GOT3 (cell line): ENCODE results near the gene DBF4.
"Not testable (repeated sequence)": the region's sequence is repeated elsewhere in the genome, so short reads cannot be mapped to it uniquely, and the experiment has no call there.

ENCODE experiments used
- DNase-seq: peaks from one replicate; lab custom pipeline; 2025; ENCODE audit warnings: mixed read lengths; lab: John Stamatoyannopoulos, UW

The DBF4 gene

GRCh38 chr7:87876040-87876868 is at the start of gene DBF4, which contains the start of gene SLC25A40:
TSS of gene DBF4 (plus strand) at chr7:87876493. CDS start at chr7:87876733, 240 bp downstream.
TSS of gene SLC25A40 (minus strand) at chr7:87876360. CDS start at chr7:87858727, 17,633 bp downstream.
- peak; percentile 77 for DNase-seq

- not testable (repeated sequence) for DNase-seq
Observed at GRCh38 chr7:87828383-87828782, 47.9 kb upstream of the DBF4 start.

- DNase-seq = no peak
Observed at GRCh38 chr7:87831097-87831496, 45.2 kb upstream of the DBF4 start.

GRCh38 chr7:87833130-87833529 is 43.2 kb upstream of the DBF4 start:
- DNase-seq = no peak

- DNase-seq = no peak
Observed at GRCh38 chr7:87837597-87837996, 38.7 kb upstream of the DBF4 start.

- no peak for DNase-seq
Observed at GRCh38 chr7:87850836-87851593, 25.3 kb upstream of the DBF4 start.

- DNase-seq = no peak
Observed at GRCh38 chr7:87852306-87852705, 24.0 kb upstream of the DBF4 start.

GRCh38 chr7:87853237-87853864 is 22.9 kb upstream of the DBF4 start:
- no peak for DNase-seq

- DNase-seq = no peak
Observed at GRCh38 chr7:87858417-87859100, 17.7 kb upstream of the DBF4 start.

GRCh38 chr7:87866089-87866488 is 10.2 kb upstream of the DBF4 start:
- no peak for DNase-seq

GRCh38 chr7:87866533-87866932 is 9.8 kb upstream of the DBF4 start:
- DNase-seq = not testable (repeated sequence)

- no peak for DNase-seq
Observed at GRCh38 chr7:87870471-87870870, 5.8 kb upstream of the DBF4 start.

GRCh38 chr7:87872346-87872745 is 3.9 kb upstream of the DBF4 start:
- no peak for DNase-seq

- DNase-seq = not testable (repeated sequence)
Observed at GRCh38 chr7:87873328-87873727, 3.0 kb upstream of the DBF4 start.

GRCh38 chr7:87874066-87874465 is 2.2 kb upstream of the DBF4 start:
- no peak for DNase-seq

- DNase-seq = no peak
Observed at GRCh38 chr7:87875151-87876039, 898 bp upstream of the DBF4 start.

GRCh38 chr7:87876869-87877234 is 559 bp downstream of the DBF4 start:
- DNase-seq = no peak

- DNase-seq = no peak
Observed at GRCh38 chr7:87877366-87878040, 1.2 kb downstream of the DBF4 start.

- no peak for DNase-seq
Observed at GRCh38 chr7:87878208-87878735, 2.0 kb downstream of the DBF4 start.
